NCI-H446 treated with DMSO at 0.1 percent for 48 hours (cell line): ENCODE measurements around the gene SHB.
"Not testable (repeated sequence)": the region's sequence is repeated elsewhere in the genome, so short reads cannot be mapped to it uniquely, and the experiment has no call there.

ENCODE experiments used
- DNase-seq: peaks from one replicate; lab custom pipeline; 2025; lab: John Stamatoyannopoulos, UW

Gene SHB

DNA sequence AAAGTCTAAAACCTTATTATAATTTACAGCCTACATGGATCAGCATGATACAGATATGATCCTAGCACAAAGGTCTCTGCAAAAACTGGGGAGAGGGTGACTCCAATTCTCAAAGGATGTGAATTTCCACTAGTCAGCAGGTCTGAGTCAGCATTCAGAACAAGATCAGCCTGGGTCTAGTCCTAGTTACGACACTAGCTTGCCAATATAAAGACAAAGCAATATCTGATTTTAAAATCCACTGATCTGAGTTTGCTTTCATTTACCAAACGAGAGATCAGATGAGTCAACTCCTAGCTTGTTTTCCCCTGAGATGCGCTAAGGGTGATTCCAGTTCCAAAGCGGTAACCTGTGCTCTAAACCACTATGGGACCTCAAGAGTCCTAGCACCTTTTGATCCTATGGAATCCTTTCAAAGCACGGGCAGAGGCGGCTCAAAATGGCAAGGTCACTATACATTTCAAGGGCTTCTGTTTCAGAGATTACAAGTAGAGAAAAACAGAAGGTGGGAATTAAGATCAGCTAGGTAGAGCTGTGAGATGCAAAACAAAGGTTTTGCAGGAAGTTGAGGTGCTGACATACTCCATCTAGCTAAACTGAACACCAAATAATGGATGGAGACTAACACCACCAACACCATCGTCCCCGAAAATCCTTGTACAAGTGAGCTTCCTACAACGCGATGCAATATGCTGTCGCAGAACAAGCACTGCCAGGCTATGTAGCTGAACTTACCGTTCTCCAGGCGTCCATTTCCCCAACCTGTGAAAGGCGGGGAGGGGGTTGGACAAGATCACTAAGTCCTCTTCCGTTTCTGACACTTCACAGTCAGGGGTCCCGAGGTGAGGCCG is 166.0 kb downstream of the SHB start:
- DNase-seq: no peak

- DNase-seq: no peak
These were observed 166.9 kb downstream of the SHB start for GRCh38 chr9:37902131-37902530.

GRCh38 chr9:37899041-37899440 is 170.0 kb downstream of the SHB start:
- no peak for DNase-seq

DNA sequence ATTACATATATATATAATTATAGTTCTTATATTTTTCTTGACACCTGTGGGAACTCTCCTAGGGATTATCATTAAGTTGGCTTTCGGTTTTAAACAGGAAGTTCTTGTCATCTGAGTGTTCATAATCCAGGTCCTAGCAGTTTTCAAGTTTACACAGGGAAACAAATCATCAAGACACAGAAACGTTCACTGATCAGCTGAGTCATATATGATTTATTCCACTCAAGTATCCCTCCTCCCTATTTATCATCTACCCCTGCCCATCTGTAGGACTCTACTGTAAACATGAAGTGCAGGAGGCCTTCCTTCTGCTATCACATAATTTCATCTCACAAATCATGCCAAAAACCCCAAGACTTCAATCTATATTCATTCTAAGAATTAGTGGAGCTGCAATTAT is 171.4 kb downstream of the SHB start:
- DNase-seq: no peak

DNA sequence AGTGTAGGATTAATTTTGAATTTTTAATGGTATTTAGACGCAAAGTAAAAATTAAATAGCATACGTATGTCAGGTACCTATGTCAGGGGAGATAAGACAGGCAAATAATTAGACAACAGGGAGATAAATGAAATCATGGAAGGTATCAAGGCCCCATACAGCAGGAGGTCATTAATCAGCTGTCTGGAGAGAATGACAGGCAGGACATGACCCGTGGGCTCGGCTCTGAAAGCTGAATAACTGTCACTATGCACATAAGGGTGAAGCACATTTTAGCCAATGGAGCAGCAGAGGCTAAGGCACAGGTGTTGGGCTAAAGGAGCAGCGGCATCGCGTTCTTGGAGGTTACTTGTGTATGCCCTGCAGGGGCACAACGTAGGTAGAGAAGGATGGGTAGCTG is 177.0 kb downstream of the SHB start:
- DNase-seq: no peak

DNA sequence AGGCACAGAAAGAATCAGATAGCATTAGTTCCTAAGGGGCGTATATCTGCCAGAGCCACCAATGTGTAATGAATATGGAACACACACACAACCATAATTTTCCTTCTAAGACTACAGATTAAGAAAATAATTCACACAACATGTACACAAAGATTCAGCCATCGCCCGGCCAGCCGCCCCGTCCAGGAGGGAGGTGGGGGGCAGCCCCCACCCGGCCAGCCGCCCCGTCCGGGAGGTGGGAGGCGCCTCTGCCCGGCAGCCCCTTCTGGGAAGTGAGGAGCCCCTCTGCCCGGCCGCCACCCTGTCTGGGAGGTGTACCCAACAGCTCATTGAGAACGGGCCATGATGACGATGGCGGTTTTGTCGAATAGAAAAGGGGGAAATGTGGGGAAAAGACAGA is 178.0 kb downstream of the SHB start:
- not testable (repeated sequence) for DNase-seq

- no peak for DNase-seq
These were observed 179.5 kb downstream of the SHB start for GRCh38 chr9:37889536-37889935.

DNA sequence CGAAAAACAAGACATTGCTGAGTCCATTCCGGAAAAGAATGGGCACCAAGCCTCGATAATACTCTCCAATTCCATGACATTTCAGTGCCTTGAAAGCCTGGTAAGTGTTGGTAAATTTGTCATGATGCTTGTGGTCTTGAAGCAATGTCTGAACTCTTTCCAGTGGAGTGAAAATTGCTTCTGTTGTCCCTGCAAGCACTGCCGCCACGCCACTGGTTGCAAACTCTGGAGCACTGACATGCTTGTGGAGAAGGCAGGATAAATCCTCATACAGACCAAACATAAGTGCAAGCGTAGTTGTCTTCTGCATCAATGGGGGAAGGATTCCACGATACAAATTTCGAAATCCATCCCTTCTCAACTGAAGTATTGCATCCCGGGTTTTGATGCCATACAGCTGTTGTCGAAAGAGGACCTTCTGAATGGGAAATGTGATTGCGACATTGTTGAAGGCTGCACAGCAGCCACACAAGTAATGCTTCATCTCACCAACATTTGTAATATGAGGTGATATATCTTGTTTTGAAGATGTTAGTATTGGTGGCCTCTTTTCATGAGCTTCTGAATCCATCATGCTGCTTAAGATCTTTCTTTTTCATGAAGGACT is 180.9 kb downstream of the SHB start:
- not testable (repeated sequence) for DNase-seq

DNA sequence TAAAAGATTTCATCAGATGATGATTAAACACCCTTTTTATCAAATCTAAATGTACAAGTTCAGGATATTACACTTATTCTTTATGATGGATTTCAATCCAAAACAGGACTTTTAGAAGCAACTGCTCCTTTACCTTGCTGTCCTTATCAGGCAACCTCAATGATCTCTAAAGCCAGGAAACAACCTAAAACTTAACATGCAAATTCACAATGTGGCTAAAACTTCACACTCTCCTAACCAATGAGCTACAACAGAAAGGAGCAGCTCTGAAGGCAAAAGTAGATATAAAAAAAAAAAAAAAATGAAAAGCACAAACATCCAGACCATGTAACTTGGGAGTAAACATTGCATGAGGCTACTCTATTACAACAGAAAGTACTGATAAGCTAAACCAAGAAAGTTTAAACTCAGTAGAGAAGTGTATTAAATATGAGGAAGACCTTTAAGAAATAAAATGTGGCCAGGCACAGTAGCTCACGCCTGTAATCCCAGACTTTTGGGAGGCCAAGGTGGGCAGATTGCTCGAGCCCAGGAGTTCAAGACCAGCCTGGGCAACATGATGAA is 188.0 kb downstream of the SHB start:
- no peak for DNase-seq

- no peak for DNase-seq
These were observed 192.7 kb downstream of the SHB start for GRCh38 chr9:37876376-37876775.

DNA sequence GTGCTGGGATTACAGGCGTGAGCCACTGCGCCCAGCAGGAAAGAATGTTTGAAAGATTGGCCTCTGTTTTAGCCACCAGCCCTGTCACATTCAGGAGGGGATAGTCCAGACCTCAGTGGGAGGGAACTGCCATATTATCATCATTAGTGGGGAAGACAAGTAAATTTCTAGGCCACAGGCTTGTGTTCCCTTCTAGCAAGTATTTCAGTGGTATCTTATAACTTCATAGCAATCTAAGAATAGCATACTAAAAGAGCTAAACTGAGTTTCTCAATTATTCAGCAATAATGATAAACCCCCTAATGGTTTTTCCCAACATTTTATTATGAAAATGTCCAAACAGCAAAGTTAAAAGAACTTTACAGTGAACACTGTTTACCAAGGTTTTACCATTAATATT is 195.1 kb downstream of the SHB start:
- DNase-seq: no peak

GRCh38 chr9:37870799-37871176 is 198.2 kb downstream of the SHB start:
- no peak for DNase-seq

DNA sequence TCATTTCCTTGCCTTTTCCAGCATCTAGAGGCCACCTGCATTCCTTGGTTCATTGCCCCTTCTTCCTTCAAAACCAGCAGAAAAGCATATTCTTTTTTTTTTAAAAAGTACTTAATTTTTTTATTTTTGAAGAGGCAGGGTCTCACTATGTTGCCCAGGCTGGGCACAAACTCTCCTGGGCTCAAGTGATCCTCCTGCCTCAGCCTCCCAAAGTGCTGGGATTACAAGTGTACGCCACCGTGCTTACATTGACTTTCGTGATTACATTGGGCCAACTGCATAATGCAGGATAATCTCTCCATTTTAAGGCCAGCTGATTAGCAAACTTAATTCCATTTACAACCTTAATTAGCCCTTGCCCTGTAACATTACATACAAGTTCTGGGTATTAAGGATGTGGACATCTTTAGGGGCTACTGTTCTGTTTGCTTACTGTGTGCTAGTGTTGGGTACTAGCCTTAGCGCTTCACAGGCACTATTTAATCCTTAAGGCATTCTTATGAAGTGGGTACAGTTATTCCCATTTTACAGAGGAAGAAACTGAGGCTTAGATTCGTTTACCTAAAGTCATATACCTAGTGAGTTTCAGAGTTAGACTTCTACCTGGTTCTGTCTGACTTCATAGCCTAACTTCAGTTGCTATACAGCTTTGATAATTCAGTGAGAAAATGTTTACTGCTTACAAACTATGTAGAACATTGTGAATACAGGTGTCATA is 198.8 kb downstream of the SHB start:
- no peak for DNase-seq
